ENCODE results near the gene FKBP6.
"Not testable (repeated sequence)": the region's sequence is repeated elsewhere in the genome, so short reads cannot be mapped to it uniquely, and the experiment has no call there.

DNA sequence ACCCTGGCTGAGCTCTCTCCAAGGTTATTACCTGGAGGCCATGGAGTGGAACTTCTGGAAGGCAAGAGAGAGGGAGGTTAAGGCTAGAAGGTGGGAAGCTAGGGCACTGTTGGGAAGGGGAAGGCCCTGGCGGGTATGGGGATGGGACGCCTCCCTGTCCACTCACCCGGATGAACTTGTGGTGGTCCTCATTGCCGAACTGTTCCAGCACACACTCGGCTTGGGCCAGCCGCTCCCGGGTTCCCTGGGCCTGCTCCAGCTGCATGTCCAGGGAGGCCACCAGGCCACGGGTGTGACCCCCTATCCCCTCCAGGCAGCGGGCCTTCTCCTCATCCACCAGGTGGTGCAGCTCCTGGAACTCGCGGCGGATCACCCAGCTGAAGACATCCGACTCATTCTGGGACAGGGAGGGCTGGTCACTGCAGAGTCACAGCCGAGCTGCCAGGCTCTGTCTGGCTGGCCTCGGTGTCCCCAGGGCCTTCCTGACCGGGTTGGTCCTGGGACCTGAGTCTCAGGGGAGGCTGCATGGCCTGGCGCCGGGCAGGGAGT, 9.2 kb upstream of the FKBP6 start:
- TF ChIP-seq, protein P1, sequence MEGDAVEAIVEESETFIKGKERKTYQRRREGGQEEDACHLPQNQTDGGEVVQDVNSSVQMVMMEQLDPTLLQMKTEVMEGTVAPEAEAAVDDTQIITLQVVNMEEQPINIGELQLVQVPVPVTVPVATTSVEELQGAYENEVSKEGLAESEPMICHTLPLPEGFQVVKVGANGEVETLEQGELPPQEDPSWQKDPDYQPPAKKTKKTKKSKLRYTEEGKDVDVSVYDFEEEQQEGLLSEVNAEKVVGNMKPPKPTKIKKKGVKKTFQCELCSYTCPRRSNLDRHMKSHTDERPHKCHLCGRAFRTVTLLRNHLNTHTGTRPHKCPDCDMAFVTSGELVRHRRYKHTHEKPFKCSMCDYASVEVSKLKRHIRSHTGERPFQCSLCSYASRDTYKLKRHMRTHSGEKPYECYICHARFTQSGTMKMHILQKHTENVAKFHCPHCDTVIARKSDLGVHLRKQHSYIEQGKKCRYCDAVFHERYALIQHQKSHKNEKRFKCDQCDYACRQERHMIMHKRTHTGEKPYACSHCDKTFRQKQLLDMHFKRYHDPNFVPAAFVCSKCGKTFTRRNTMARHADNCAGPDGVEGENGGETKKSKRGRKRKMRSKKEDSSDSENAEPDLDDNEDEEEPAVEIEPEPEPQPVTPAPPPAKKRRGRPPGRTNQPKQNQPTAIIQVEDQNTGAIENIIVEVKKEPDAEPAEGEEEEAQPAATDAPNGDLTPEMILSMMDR (IDR thresholded peaks at IDR 0.05; ENCODE audit: poor library complexity, severe bottlenecking), result not testable (repeated sequence)
- not testable (repeated sequence) for TF ChIP-seq EP300 (conservative IDR thresholded peaks at IDR 0.05; ENCODE audit: poor library complexity, severe bottlenecking); TAF1 (IDR thresholded peaks at IDR 0.05; ENCODE audit: low read depth)

Data from neural cell (in vitro differentiated cells).